DMS 273 (cell line): ENCODE measurements around the gene SPRED3.
A peak's percentile ranks its signal among the peaks of the same experiment; 100 is the strongest.
"Not testable (repeated sequence)": the region's sequence is repeated elsewhere in the genome, so short reads cannot be mapped to it uniquely, and the experiment has no call there.

Experiments
- DNase-seq: peaks from one replicate; lab custom pipeline; 2025; ENCODE audit not compliant: unreplicated experiment; lab: John Stamatoyannopoulos, UW

SPRED3 gene

GRCh38 chr19:38417146-38417543, 28.6 kb downstream of the SPRED3 start:
- no peak for DNase-seq

DNA sequence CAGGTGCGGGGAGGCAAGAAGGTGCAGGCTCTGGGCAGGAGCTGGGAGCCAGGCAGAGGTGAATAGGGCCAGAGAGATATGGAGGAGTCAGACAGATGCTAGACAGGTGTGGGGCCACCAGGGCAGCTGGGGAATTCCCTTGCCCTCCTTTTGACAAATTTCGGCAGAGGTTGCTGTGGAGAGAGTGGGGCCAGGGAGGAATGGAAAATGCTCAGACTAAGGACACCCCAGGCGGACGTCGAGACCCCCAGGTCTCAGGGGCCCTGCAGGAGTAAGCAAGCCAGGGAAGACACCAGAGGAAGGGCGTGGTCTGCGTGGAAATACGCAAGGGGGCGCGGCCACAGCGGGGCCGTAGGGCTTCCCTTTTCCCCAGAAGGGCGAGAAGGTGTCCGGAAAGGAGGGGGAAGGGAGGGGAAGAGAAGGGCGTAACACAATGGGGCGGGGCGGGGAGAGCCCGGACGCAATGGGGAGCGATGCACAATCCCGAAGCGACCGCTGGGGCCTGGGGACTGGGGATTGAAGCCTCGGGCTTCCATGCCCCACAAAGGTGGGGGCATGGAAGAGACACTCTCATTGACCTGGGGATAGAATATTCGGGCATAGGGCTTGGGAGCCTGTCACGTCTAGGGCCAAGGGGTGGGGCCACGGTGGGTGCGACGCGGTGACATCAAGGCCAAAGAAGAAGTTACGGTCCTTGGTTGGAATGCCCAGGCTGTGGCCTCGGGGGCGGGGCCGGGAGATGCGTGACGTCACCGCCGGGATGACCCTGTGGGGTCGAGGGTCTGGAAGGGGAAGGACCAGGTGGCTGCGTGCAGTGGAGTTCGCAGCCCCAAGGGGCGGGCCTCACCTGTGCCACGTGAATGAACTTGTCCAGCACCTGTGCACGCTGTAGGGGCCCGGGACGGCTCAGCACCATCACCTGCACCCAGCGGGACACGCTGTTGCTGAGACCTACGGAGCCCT, 29.3 kb downstream of the SPRED3 start:
- DNase-seq, result peak; percentile 70

DNA sequence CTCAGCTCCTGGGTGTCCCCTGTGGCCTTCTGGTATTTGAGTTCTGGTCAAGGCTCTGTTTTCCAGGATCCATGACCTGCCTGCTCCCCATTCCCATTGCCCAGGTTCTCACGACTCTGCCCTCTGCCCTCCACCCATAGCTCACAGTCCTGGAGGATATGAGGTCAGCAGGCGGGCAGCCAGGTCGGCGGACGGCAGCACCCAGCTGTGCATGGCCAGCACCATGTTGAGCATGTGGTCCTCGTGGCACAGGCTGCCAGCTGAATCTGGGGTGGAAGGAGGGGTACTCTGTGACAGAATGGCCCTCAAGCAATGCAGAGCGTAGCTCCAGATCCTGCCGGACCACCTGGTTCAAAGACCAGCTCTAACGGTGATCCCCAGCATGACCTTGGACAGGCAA, 32.4 kb downstream of the SPRED3 start:
- DNase-seq, result no peak

GRCh38 chr19:38421856-38422255, 33.4 kb downstream of the SPRED3 start:
- DNase-seq, result no peak

DNA sequence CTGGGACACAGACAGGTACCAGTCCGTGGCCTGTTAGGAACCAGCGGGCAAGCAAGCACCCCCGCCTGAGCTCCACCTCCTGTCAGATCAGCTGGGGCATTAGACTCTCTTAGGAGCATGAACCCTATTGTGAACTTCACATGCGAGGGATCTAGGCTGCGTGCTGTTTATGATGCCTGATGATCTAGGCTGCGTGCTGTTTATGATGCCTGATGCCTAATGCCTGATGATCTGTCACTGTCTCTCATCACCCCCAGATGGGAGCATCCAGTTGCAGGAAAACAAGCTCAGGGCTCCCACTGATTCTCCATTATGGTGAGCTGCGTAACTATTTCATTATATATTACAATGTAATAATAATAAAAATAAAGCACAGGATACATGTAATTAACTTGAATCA, 33.9 kb downstream of the SPRED3 start:
- DNase-seq, result no peak

DNA sequence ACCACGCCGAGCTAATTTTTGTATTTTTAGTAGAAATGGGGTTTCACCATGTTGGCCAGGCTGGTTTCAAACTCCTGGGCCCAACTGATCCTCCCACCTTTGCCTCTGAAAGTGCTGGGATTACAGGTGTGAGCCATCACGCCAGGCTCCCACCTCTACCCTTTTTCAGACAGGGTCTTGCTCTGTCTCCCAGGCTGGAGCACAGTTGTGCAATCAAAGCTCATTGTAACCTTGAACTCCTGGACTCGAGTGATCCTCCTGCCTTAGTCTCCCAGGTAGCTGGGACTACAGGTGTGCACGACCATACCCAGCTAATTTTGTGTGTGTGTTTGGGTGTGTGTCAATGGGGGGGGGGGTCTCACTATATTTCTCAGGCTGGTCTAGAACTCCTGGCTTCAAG, 35.8 kb downstream of the SPRED3 start:
- DNase-seq, result no peak

DNA sequence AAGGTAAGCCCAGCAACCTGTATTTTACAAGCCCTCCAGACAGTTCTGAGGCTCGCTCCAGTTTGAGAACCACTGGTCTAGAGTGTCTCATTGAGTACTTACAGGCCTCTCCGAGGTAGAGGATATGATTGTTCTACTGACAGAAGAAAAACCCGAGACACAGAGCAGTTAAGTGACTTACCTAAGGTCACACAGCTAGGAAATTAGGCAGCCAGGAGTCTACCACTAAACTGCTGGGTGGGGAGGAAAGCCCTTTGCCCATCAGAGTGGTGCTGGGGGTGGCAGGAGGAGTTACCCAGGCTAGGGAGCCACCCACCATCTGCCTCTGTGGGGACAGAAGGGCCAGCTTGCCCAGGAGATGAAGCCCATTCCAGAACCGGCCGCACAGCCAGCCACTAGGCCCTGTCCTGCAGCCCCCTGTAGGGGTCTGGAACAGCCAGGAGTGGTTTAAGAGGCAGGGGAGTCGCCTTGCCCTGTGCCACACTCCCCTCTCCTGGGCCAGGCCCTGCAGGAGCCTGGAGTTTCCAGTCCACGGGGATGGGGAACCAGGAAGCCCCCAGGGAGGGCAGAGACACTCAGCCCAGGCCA, 36.8 kb downstream of the SPRED3 start:
- no peak for DNase-seq

DNA sequence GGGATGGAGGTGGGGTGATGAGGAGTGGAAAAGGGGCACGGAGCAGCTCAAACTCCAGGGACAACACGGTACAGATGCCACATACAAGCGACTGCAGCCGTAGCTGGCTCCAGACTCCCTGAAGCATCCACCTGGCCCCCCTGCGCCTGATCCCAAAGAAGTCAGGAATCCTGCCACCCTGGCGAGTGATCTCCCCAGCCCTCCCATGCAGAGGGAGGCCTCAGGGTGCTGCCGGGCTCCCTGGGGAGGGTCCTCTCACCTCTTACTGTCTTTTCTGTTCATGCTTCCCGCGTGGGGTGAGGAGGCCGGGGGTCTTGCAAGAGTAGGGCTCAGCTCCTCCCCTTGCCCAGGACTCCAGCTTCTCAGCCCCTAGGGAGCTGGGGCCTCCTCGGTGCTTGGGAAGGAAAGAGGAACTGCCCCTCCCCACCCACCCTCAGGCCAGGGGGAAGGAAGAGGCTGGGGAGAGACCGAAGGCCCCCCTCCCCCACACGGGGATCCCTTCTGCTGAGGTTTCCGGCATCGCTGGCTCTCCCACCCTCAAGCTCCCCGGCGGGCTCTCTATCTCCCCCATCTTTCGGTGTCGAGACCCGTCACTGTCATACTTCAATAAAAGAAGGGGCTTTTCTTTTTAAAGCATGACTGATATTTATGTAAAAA, 37.4 kb downstream of the SPRED3 start, which contains the start of gene RASGRP4:
Gene RASGRP4 (minus strand): TSS at position 410 of the 657 bp plus-strand sequence. CDS start 128 bp downstream, at position 282.
- DNase-seq, result no peak

DNA sequence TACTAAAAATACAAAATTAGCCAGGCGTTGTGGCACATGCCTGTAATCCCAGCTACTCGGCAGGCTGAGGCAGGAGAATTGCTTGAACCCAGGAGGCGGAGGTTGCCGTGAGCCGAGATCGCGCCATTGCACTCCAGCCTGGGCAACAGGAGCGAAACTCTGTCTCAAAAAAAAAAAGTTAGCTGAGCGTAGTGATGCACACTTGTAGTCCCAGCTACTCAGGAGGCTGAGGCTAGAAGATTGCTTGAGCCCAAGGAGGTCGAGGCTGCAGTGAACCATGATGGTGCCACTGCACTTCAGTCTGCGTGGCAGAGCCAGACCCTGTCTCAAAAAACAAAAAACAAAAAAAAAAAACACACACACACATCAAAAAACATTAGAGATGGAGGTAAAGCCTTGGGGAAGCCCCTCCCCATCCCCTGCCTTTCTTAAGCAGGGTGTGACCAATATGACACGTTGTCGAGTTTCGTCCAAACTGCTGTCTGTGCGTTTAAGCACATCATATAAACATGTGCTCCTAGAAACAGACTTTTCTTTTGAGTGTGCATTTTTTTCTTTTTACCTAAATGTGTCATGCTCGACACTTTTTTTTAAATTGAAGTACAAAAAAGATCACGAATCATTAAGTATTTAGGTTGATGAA, 38.7 kb downstream of the SPRED3 start:
- DNase-seq, result not testable (repeated sequence)

DNA sequence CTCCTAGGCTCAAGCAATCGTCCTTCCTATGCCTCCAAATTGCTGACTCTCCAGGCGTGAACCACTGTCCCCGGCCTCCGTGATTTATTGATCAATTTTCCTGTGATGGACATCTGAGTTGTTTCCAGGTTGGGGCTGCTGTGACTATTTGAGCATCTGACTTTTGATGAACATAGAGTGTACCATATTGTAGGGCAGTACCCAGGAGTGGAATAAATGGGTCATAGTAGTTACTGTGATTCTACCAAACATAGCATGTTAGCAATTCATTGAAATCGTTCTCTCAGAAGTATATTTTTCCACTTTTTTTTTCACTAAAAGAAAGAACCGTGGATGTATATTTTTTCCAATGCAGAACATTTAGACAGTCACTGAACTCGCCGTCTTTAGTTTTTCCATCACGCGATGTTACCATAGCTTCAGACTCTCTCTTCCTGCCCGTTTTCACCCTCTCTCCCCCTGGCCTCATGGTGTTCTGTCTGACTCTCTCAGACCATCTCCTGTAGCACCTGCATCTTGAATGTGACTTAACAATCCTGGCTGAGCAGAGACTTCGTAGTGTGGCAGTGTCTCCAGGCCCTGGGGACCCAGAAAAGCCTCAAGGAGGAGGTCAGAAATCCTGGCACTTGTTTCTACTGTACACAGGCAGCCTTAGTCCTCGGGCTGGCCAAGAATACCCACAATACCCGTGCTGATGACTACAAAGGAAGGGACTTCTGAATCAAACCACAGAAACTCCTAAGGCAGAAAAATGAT, 40.7 kb downstream of the SPRED3 start:
- no peak for DNase-seq

GRCh38 chr19:38429811-38430156, 41.3 kb downstream of the SPRED3 start:
- no peak for DNase-seq

- no peak for DNase-seq
Observed at GRCh38 chr19:38430931-38431330, 42.4 kb downstream of the SPRED3 start.

- DNase-seq, result peak; percentile 74
Observed at GRCh38 chr19:38433268-38433733, 44.8 kb downstream of the SPRED3 start, which contains the start of gene RYR1. TSS of gene RYR1 (plus strand) at chr19:38433691. CDS start at chr19:38433830, 139 bp downstream.

DNA sequence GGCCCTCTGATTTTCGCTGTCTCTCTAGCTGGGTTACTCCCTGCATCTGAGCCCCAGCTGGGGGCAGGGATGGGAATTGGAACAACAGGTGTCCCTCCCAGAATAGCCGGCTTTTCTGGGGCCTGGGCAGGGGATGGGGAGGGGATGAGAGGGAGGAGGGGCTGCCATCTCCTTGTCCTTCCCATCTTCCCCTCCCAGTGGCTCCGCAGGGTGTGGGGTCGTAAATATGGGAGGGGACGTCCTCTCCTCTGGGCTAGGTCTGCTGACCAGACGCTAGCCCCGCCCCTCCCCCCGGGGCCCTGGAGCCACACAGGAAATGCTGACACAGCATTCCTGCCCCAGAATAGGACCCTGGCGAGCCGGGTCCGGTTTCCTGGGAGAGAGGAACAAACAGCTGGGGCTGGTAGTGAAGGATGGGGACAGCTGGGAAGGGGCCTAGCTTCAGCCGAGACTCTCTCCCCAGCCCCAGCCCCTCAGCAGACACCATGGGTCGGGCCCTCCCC, 46.1 kb downstream of the SPRED3 start:
- DNase-seq, result peak; percentile 51

DNA sequence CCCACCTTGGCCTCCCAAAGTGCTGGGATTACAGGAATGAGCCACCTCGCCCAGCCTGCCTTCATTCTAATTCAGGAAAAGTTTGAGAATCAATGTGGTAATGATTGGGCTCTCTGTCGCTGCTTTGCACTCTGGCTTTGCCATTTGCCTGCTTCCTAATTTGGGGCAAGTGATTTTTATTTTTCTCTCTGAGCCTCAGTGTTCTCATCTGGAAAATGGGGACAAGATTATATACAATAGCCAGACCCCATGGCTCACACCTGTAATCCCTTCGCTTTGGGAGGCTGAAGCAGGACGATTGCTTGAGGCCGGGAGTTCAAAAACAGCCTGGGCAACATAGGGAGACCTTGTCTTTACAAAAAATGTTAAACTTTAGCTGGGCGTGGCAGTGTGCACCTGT, 48.8 kb downstream of the SPRED3 start:
- DNase-seq, result no peak

- DNase-seq, result no peak
Observed at GRCh38 chr19:38437917-38438316, 49.4 kb downstream of the SPRED3 start.

GRCh38 chr19:38440592-38440991, 52.1 kb downstream of the SPRED3 start:
- DNase-seq, result no peak

DNA sequence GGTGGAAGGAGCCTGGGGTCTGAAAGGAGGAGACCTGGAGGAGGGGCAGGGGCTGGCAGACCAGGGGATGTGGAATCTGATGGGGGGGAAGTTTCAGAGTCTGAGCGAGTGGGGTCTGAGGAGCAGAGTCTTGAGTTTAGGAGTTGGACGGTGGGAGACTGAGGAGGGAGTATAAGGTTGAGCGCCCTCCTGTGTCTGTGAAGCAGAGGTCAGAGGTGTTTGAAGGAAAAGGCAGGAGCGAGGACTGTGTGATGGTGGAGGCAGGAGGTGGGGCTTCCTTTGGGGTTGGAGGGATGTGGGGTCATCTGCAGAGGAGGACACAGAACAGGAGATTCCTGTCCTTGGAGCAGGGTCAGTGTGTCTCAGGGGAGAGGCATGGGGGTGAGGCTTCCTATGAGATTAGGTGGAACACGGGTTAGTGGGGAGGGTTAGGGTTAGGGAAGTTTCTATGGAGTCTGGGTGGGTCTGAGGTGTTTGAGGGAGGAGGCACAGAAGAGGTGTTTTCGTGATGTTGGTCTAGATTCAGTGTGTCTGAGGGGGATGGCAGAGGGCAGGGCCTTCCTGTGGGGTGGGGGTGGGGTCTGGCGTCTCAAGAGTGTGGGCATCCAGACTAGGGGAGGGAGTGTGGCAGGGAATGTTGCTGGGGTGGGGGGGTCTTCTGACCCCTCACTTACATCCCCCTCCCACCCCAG, 53.3 kb downstream of the SPRED3 start:
- DNase-seq, result peak; percentile 34

- DNase-seq, result no peak
Observed at GRCh38 chr19:38442736-38443135, 54.2 kb downstream of the SPRED3 start.
